Activated naive CD8-positive, alpha-beta T cell treated with anti-CD3 and anti-CD28 coated beads, Interleukin-2, amount 50 U/mL, for 16 hours (primary cell): ENCODE results near the gene SYNPO2.

ENCODE experiments used
- DNase-seq: peaks from one replicate; pipeline ENCODE4 v3.0.0-alpha.2; 2020; ENCODE audit warnings: low read depth, low spot score

SYNPO2 gene

DNA sequence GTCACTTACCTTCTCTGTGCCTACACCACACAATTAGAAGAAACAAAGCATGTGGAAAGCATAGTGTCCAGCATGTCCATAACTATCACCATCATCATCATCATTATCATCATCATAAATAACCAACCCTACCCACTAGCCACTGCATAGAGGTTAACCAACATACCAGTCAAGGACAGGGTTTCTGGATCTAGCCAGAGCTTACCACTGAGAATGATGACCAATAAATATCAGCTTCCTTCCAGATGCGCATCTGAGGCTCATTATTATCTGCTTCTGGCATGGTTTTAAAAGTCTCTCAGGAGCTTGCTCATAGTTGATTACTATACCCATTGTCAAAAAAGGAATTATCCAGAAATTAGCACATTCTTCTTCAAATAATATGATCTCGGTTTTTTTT lies 221.5 kb downstream of the SYNPO2 start:
- no peak for DNase-seq
